ENCODE data around the gene SBNO1.

SBNO1 gene

DNA sequence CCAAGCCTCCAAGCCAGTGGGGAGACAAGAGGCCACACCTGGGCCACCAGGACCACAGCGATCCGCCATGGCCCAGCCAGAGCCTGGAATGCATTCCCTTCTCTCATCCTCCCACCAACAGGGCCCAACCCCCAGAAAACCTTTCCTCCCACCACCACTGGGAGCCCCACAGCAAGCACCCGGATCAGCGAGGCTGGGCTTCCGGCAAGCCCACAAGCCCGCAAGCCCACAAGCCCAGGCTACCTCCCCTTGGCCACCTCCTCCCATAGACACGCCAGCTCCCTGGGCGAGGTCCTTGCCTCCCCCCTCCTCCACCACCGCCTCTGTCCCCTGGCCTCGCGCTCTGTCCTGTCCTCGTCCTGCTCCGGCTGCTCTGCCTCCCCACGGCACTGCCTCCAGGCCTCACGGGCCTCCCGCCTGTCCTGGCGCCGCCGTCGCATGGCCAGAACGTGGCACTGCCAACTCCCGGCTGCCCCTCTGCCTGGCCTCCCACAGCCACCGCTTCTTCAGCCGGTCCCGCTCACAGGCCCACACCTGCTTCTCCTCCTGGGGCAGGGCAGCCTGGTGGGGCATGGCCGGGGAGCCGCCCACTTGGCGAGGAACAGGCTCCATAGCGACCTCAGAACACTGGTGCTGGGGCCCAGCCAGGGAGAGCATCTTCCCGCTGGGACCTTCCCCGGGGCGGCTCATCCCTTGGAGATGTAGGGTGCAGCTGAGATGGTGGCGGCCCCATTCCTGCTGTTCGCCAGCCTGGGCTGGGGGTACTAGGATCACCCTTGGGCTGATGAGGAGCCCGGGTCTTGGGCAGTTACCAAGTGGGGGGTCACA, 98.6 kb downstream of the SBNO1 start:
- no peak for DNase-seq (ENCODE audit: extremely low spot score)
- TF ChIP-seq, protein P1, sequence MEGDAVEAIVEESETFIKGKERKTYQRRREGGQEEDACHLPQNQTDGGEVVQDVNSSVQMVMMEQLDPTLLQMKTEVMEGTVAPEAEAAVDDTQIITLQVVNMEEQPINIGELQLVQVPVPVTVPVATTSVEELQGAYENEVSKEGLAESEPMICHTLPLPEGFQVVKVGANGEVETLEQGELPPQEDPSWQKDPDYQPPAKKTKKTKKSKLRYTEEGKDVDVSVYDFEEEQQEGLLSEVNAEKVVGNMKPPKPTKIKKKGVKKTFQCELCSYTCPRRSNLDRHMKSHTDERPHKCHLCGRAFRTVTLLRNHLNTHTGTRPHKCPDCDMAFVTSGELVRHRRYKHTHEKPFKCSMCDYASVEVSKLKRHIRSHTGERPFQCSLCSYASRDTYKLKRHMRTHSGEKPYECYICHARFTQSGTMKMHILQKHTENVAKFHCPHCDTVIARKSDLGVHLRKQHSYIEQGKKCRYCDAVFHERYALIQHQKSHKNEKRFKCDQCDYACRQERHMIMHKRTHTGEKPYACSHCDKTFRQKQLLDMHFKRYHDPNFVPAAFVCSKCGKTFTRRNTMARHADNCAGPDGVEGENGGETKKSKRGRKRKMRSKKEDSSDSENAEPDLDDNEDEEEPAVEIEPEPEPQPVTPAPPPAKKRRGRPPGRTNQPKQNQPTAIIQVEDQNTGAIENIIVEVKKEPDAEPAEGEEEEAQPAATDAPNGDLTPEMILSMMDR (IDR thresholded peaks at IDR 0.05; ENCODE audit: control extremely low read depth, extremely low read depth, low read depth, missing control alignments): no peak
- ChIA-PET CTCF (interaction anchor here (1.5 to 2.5 kb wide), 4 partner anchors 8 to 336 kb away, joined by 3 to 8 read pairs (median 6); partner anchors contain the start of genes DDX55 and TMED2), POLR2A (interaction anchor here (0.5 to 1.5 kb wide), 2 partner anchors 33 to 195 kb away, joined by 7 read pairs; partner anchors contain the start of genes MPHOSPH9 and MTRFR)

DNA sequence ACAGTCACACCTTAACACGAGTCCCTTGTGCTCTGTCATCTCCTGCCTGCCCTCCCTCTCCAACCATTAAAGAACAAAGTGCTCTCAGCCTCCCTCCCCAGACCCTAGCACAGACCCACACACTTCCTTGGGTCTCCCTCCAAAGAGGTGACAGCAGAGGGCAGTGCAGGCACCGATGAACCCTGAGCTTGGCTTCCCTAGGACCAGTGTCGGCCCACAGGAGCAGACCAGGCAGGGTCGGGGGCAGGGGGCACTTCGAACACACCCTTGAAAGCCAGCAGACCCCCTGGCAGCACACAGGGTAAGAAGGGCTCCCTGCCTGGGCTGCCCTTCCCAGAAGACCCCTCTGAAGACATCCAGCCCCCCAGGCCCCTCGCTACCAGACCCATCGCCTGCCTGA, 100.0 kb downstream of the SBNO1 start:
- TF ChIP-seq, protein P1 (IDR thresholded peaks at IDR 0.05; ENCODE audit: control extremely low read depth, extremely low read depth, low read depth, missing control alignments): peak; percentile 50
- ChIA-PET POLR2A (no interaction called here), CTCF (interaction anchor here (1.0 to 2.5 kb wide), 2 partner anchors 14 to 27 kb away, joined by 3 to 7 read pairs; no protein-coding TSS in a partner anchor)
- DNase-seq (ENCODE audit: extremely low spot score): peak; percentile 46

DNA sequence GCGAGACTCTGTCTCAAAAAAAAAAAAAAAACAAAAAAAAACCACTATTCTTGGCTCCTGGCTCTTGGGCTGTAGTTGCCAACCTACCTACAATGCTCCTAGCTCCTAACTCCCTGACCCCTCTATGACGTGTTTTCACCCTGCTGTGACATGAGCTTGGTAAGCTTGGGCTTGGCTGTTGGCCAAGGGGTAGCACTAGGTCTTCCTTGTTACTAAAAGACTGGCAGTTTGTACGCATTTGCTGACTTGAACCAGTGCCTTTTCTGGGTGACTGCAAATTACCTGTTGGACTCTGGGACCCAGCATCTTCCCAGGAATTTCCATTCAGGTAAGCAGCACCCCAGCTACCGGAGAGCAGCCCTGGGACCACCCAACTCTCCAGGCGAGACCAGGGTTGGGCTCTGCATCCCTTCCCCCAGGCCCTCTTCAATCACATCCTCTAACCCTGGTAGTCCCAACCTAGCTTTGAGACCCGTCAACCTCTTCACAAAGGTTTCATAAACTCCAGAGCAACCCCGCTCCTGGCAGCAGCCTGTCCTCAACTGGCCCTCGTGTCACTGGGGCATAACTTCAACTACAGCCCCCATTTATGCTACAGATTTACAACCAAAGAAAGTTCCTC, 101.3 kb downstream of the SBNO1 start:
- ChIA-PET POLR2A (interaction anchor here (0.6 to 1.0 kb wide), 2 partner anchors 15 to 27 kb away, joined by 4 read pairs; no protein-coding TSS in a partner anchor), CTCF (interaction anchor here (1.1 to 1.8 kb wide), 3 partner anchors 22 to 339 kb away, joined by 3 to 6 read pairs (median 4); no protein-coding TSS in a partner anchor)
- no peak for DNase-seq (ENCODE audit: extremely low spot score)
- TF ChIP-seq, protein P1 (IDR thresholded peaks at IDR 0.05; ENCODE audit: control extremely low read depth, extremely low read depth, low read depth, missing control alignments): no peak

DNA sequence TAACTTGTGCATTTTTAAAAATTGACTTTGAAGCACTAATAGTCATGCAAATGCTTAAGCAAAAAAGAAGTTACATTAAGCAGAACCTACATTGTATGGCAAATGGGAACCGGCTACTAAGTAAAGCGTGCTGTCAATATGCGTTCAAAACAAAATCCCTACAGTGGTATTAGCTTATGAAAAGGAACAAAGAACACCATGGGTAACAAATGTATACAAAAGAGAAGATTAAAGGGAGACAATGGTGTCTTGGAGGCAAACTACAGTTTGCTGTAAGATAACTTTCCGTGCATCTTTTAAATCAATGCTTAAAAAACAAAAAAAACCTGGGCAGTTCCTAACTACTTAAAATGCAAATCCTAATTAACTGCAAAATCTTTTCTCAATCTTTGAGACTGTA, 103.5 kb downstream of the SBNO1 start:
- DNase-seq (ENCODE audit: extremely low spot score): no peak
- TF ChIP-seq, protein P1 (IDR thresholded peaks at IDR 0.05; ENCODE audit: control extremely low read depth, extremely low read depth, low read depth, missing control alignments): no peak
- CTCF ChIA-PET: interaction anchor here (1.8 to 4.5 kb wide), 2 partner anchors 20 to 23 kb away, joined by 4 to 17 read pairs; no protein-coding TSS in a partner anchor
- POLR2A ChIA-PET: no interaction called here

DNA sequence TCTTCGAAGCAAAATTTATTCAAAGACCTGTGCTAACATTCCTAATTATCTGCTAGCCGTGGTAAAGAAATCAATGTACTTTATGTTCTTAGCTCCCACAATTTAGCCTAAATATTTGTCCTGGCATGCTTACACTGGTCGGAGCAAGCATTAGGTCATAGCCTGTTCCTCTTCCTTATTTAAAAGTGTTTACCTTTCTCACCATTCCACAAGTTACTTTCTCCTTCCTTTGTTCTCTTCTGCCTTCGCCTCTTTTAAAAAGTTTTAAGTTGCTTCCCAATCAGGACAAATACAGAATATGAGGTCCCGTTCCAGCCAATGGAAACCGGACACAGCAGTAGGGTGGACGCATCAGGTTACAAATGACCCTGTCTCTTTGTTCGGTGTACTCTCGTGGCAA, 104.6 kb downstream of the SBNO1 start:
- no peak for DNase-seq (ENCODE audit: extremely low spot score)
- ChIA-PET POLR2A (interaction anchor here (0.6 kb wide), 1 partner anchor 182 kb away, joined by 3 read pairs; no protein-coding TSS in a partner anchor), CTCF (interaction anchor here (4.5 kb wide), 1 partner anchor 22 kb away, joined by 17 read pairs; no protein-coding TSS in a partner anchor)
- TF ChIP-seq, protein P1 (IDR thresholded peaks at IDR 0.05; ENCODE audit: control extremely low read depth, extremely low read depth, low read depth, missing control alignments): no peak

DNA sequence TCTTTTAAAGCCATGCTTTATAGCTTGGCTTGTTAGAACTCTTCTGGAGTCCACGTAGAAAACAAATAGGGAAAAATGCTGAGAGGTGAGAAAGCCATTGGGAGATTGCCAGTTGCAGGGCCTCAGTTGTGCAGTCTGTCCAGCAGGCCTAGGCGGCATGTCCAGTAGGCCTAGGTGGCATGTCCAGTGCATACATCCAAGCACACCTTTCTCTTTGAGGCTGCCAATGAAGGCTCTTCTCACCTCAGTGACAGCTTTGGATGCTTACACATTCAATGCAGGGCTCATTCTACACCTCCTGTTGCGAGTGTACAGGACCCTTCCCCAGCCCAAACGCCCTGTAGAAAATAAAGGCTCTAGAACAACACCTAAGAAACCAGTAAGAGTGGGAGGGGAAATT, 106.1 kb downstream of the SBNO1 start:
- ChIA-PET CTCF (interaction anchor here (0.8 to 4.5 kb wide), 5 partner anchors 10 to 360 kb away, joined by 3 to 17 read pairs (median 3); no protein-coding TSS in a partner anchor), POLR2A (interaction anchor here (0.8 to 1.0 kb wide), 2 partner anchors 11 to 26 kb away, joined by 3 read pairs; partner anchors contain the start of gene MPHOSPH9)
- TF ChIP-seq, protein P1 (IDR thresholded peaks at IDR 0.05; ENCODE audit: control extremely low read depth, extremely low read depth, low read depth, missing control alignments): no peak
- no peak for DNase-seq (ENCODE audit: extremely low spot score)

All from GM10248 (cell line).